GOT3 (cell line): Measurements from ENCODE around the gene TMEM45A.
A peak's percentile ranks its signal among the peaks of the same experiment; 100 is the strongest.
"Not testable (repeated sequence)": the region's sequence is repeated elsewhere in the genome, so short reads cannot be mapped to it uniquely, and the experiment has no call there.

Experiments
- DNase-seq: peaks from one replicate; lab custom pipeline; 2025; ENCODE audit warnings: mixed read lengths; lab: John Stamatoyannopoulos, UW

The TMEM45A gene

GRCh38 chr3:100492059-100493006, at the start of gene TMEM45A:
TMEM45A (plus strand) TSS chr3:100492619; CDS start chr3:100555212, 62,593 bp downstream.
- DNase-seq: peak; percentile 95

GRCh38 chr3:100443690-100444089, 48.7 kb upstream of the TMEM45A start:
- DNase-seq: no peak

GRCh38 chr3:100447067-100447466, 45.4 kb upstream of the TMEM45A start:
- not testable (repeated sequence) for DNase-seq

- DNase-seq: no peak
These were observed 44.3 kb upstream of the TMEM45A start for GRCh38 chr3:100448079-100448478.

- DNase-seq: no peak
These were observed 43.2 kb upstream of the TMEM45A start for GRCh38 chr3:100449214-100449613.

GRCh38 chr3:100454677-100455076, 37.7 kb upstream of the TMEM45A start:
- DNase-seq: no peak

- DNase-seq: no peak
These were observed 36.4 kb upstream of the TMEM45A start for GRCh38 chr3:100455841-100456550.

- no peak for DNase-seq
These were observed 35.7 kb upstream of the TMEM45A start for GRCh38 chr3:100456745-100457144.

- no peak for DNase-seq
These were observed 34.6 kb upstream of the TMEM45A start for GRCh38 chr3:100457811-100458210.

GRCh38 chr3:100458814-100459213, 33.6 kb upstream of the TMEM45A start:
- no peak for DNase-seq

GRCh38 chr3:100463002-100463401, 29.4 kb upstream of the TMEM45A start:
- no peak for DNase-seq

- DNase-seq: no peak
These were observed 28.7 kb upstream of the TMEM45A start for GRCh38 chr3:100463646-100464155.

- DNase-seq: no peak
These were observed 26.3 kb upstream of the TMEM45A start for GRCh38 chr3:100465892-100466777.

- DNase-seq: no peak
These were observed 25.3 kb upstream of the TMEM45A start for GRCh38 chr3:100467133-100467532.

GRCh38 chr3:100468676-100469075, 23.7 kb upstream of the TMEM45A start:
- DNase-seq: no peak

GRCh38 chr3:100470951-100471350, 21.5 kb upstream of the TMEM45A start:
- DNase-seq: no peak

GRCh38 chr3:100471444-100471843, 21.0 kb upstream of the TMEM45A start:
- no peak for DNase-seq

- DNase-seq: not testable (repeated sequence)
These were observed 14.5 kb upstream of the TMEM45A start for GRCh38 chr3:100477851-100478360.

- DNase-seq: not testable (repeated sequence)
These were observed 13.9 kb upstream of the TMEM45A start for GRCh38 chr3:100478521-100478920.

- DNase-seq: no peak
These were observed 12.3 kb upstream of the TMEM45A start for GRCh38 chr3:100480081-100480480.

GRCh38 chr3:100482176-100482575, 10.2 kb upstream of the TMEM45A start:
- DNase-seq: no peak
